GM23248 (cell line): Measurements from ENCODE around the gene WASF2.

Experiments
- EZH2 ChIP-seq: fragments of 200-600 bp; sonication (generic); IDR thresholded peaks from 2 replicates; pipeline ENCODE4 v1.6.1; 2018; ENCODE audit warnings: antibody characterized with exemption, mild to moderate bottlenecking; ENCODE audit not compliant: insufficient read depth, poor library complexity, severe bottlenecking
- EZH2phosphoT487 ChIP-seq: fragments of 200-600 bp; sonication (generic); IDR thresholded peaks from 2 replicates; pipeline ENCODE4 v1.6.1; 2018; ENCODE audit warnings: antibody characterized with exemption, moderate library complexity, mild to moderate bottlenecking, low read depth; ENCODE audit not compliant: insufficient read depth

DNA sequence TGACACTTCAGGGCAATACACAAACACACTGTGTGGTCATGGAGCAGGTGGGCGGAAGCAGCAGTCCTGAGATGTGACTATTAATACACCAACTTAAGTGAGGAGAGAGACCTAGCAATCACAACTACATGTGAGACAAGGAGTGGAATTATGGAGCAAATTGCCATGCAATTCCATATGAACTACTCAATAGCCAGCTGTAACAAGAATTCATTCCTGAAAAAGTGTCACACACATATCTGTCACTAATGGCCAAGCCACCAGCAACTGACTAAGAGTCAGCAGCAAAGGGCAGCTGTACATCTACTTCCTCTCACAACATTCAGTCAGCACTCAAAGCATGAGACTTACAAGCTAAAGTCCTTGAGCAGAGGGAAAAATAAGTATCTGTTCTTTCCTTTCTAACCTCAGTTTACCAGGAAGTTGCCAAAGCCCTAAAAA lies 51.3 kb downstream of the WASF2 start:
- TF ChIP-seq EZH2 (no peak), EZH2phosphoT487 (no peak)
